IMR-90 (cell line): ENCODE measurements around the gene PLCB2.

Experiments
- CTCF ChIP-seq: conservative IDR thresholded peaks from 2 replicates; pipeline ENCODE4 v1.5.1; 2012; ENCODE audit warnings: mild to moderate bottlenecking, low read depth, low read length, improper control_type of control experiment
- POLR2A ChIP-seq: IDR thresholded peaks from 2 replicates; pipeline ENCODE4 v1.6.1; 2012; ENCODE audit warnings: mild to moderate bottlenecking, low read depth, low read length
- RAD21 ChIP-seq: IDR thresholded peaks from 2 replicates; pipeline ENCODE4 v1.6.1; 2012; ENCODE audit warnings: low read length, improper control_type of control experiment
- RFX5 ChIP-seq: IDR thresholded peaks from 2 replicates; pipeline ENCODE4 v1.8.0; 2012; ENCODE audit warnings: low read depth, mild to moderate bottlenecking, low read length, moderate library complexity
- SMC3 ChIP-seq: fragments of 150-350 bp; IDR thresholded peaks from 2 replicates; pipeline ENCODE4 v1.6.1; 2016; ENCODE audit warnings: low read depth, mild to moderate bottlenecking, antibody characterized with exemption, low read length, moderate library complexity
- USF2 ChIP-seq: fragments of 150-350 bp; IDR thresholded peaks from 2 replicates; pipeline ENCODE4 v1.6.1; 2017; ENCODE audit warnings: mild to moderate bottlenecking, antibody characterized with exemption, low read length, low read depth

- no peak for TF ChIP-seq CTCF
- TF ChIP-seq RFX5 = no peak
- no peak for TF ChIP-seq POLR2A
- no peak for TF ChIP-seq SMC3
- TF ChIP-seq RAD21 = no peak
- no peak for TF ChIP-seq USF2
These were observed 20.2 kb downstream of the PLCB2 start for GRCh38 chr15:40287505-40287904.
